Endothelial cell of umbilical vein (primary cell): Measurements from ENCODE around the gene PIK3R2. TPM values are rescaled to one million over a fixed set of nuclear protein-coding genes. Genes with fewer than 3 reads are reported as not detected.

Experiments used
- BruUV-seq: library from RNA; stranded (reverse); fragments of 400-500 nt; replicated peaks from 2 replicates; lab custom pipeline; 2021; lab: Mats Ljungman, UMichigan
- CTCF ChIA-PET: fragments of 300-600, 350-600 bp; sonication (Branson Sonifier 250); formaldehyde crosslinking; loops from one replicate; lab custom pipeline; 2021; ENCODE audit warnings: antibody characterized with exemption, inconsistent platforms; lab: Charles Lee
- POLR2A ChIA-PET: fragments of 300-600, 350-600 bp; sonication (Branson Sonifier 250); formaldehyde crosslinking; loops from one replicate; lab custom pipeline; 2021; ENCODE audit warnings: antibody characterized with exemption, inconsistent platforms; lab: Charles Lee
- DNase-seq: peaks from one replicate; pipeline ENCODE4 v3.0.0-alpha.2; 2011; ENCODE audit warnings: low read depth, low spot score
- FAIRE-seq: peaks from 2 replicates; lab custom pipeline; 2011; peaks lifted over from hg19 to GRCh38; lab: Jason Lieb, UNC
- H2AFZ ChIP-seq: 2 replicates; pipeline ENCODE4 v1.6.0; 2012; ENCODE audit warnings: low read depth, low read length, control low read depth, inconsistent platforms
- H3K27ac ChIP-seq: 2 replicates; pipeline ENCODE4 v1.5.1; 2011; ENCODE audit warnings: low read depth, mild to moderate bottlenecking, control low read depth, low read length, moderate library complexity; ENCODE audit not compliant: insufficient read depth
- H3K27me3 ChIP-seq, 2 experiments: 2 replicates each; pipeline versions ENCODE4 v1.6.0 to v1.6.1; 2011; ENCODE audit warnings: low read length in 2 of 2, mixed read lengths in 1 of 2; ENCODE audit not compliant: control insufficient read depth in 2 of 2, insufficient read depth in 2 of 2
- H3K36me3 ChIP-seq, 2 experiments: 2 replicates in 1 of 2; 3 replicates in 1 of 2; pipeline ENCODE4 v1.5.1; 2011; ENCODE audit warnings: low read length in 2 of 2, mild to moderate bottlenecking in 1 of 2, moderate library complexity in 1 of 2; ENCODE audit not compliant: control insufficient read depth in 2 of 2, insufficient read depth in 2 of 2; ENCODE audit errors: extremely low read depth in 1 of 2
- H3K4me1 ChIP-seq: 3 replicates; pipeline ENCODE4 v1.5.1; 2011; ENCODE audit warnings: mild to moderate bottlenecking, low read length; ENCODE audit not compliant: control insufficient read depth, insufficient read depth; ENCODE audit errors: extremely low read depth
- H3K4me2 ChIP-seq: 2 replicates; pipeline ENCODE4 v1.6.1; 2011; ENCODE audit warnings: low read length, control low read depth, mixed read lengths; ENCODE audit not compliant: insufficient read depth
- H3K4me3 ChIP-seq, 3 experiments: fragments of 200-600 bp in 1 of 3; sonication (generic), shearing (Covaris generic) in 1 of 3; replicated peaks in 1 of 3; 2 replicates each; pipeline ENCODE4 v1.5.1; 2011 to 2016; ENCODE audit warnings: control low read depth in 3 of 3, low read length in 3 of 3, mild to moderate bottlenecking in 2 of 3, inconsistent platforms in 1 of 3, low read depth in 1 of 3, moderate library complexity in 1 of 3; ENCODE audit not compliant: insufficient read depth in 1 of 3
- H3K79me2 ChIP-seq: 2 replicates; pipeline ENCODE4 v1.6.0; 2012; ENCODE audit warnings: low read length, inconsistent platforms; ENCODE audit not compliant: control insufficient read depth, insufficient read depth
- H3K9ac ChIP-seq: replicated peaks from 2 replicates; pipeline ENCODE3; 2011; ENCODE audit warnings: low read length, control low read depth; ENCODE audit not compliant: insufficient read depth; ENCODE audit errors: extremely low read depth
- H3K9me1 ChIP-seq: replicated peaks from 3 replicates; pipeline ENCODE4 v1.6.0; 2011; ENCODE audit warnings: mild to moderate bottlenecking, low read length; ENCODE audit not compliant: control insufficient read depth, insufficient read depth; ENCODE audit errors: extremely low read depth
- H3K9me3 ChIP-seq: replicated peaks from 2 replicates; pipeline ENCODE4 v1.5.1; 2012; ENCODE audit warnings: low read length, inconsistent platforms; ENCODE audit not compliant: control insufficient read depth, insufficient read depth
- H4K20me1 ChIP-seq: replicated peaks from 2 replicates; pipeline ENCODE3; 2011; ENCODE audit warnings: mild to moderate bottlenecking, low read length; ENCODE audit not compliant: control insufficient read depth, insufficient read depth; ENCODE audit errors: extremely low read depth
- CTCF ChIP-seq, 2 donors: IDR thresholded peaks; 1 replicate in 1 of 2; 2 replicates in 1 of 2; pipeline ENCODE4 v1.5.1; 2011; ENCODE audit warnings: low read length in 2 of 2, mild to moderate bottlenecking in 2 of 2, moderate library complexity in 2 of 2, control low read depth in 1 of 2, inconsistent platforms in 1 of 2, low read depth in 1 of 2; ENCODE audit not compliant: insufficient read depth in 1 of 2; ENCODE audit errors: extremely low read depth in 1 of 2
- EZH2 ChIP-seq: IDR thresholded peaks from 2 replicates; pipeline ENCODE4 v1.6.1; 2012; ENCODE audit warnings: borderline replicate concordance, low read depth, mild to moderate bottlenecking, moderate library complexity, low read length, inconsistent platforms; ENCODE audit not compliant: severe bottlenecking
- FOS ChIP-seq: IDR thresholded peaks from 2 replicates; pipeline ENCODE4 v1.6.1; 2011; ENCODE audit warnings: mild to moderate bottlenecking, low read length, moderate library complexity, borderline replicate concordance; ENCODE audit not compliant: insufficient read depth
- GATA2 ChIP-seq: IDR thresholded peaks from 2 replicates; pipeline ENCODE4 v1.7.0; 2011; ENCODE audit warnings: low read depth, mild to moderate bottlenecking, moderate library complexity, mixed read lengths, low read length; ENCODE audit not compliant: insufficient read length, insufficient read depth
- JUN ChIP-seq: IDR thresholded peaks from 2 replicates; pipeline ENCODE4 v1.6.1; 2011; ENCODE audit warnings: borderline replicate concordance, low read depth; ENCODE audit not compliant: insufficient read length, insufficient read depth
- MAX ChIP-seq: IDR thresholded peaks from 2 replicates; pipeline ENCODE4 v1.6.1; 2011; ENCODE audit not compliant: insufficient read depth, insufficient read length
- MYC ChIP-seq: IDR thresholded peaks from one replicate; pipeline ENCODE4 v1.6.1; 2011; ENCODE audit warnings: mild to moderate bottlenecking, low read depth, low read length
- POLR2A ChIP-seq: IDR thresholded peaks from 2 replicates; pipeline ENCODE4 v1.6.1; 2012; ENCODE audit warnings: low read depth, mild to moderate bottlenecking, control low read depth, low read length
- POLR2AphosphoS5 ChIP-seq: IDR thresholded peaks from 2 replicates; pipeline ENCODE4 v1.6.1; 2012; ENCODE audit warnings: low read depth, mild to moderate bottlenecking, control low read depth, low read length, moderate library complexity; ENCODE audit not compliant: insufficient read depth
- dilution Hi-C: fragments of 300-500 bp; cut with MboI; formaldehyde crosslinking; loops from one replicate; pipeline ENCODE4 v1.15.0; 2019; ENCODE audit warnings: low sequenced_read_pairs; ENCODE audit not compliant: extremely low pct_ligation_motif_present
- intact Hi-C: fragments of 100-400 bp; cut with micrococcal nuclease; formaldehyde crosslinking; loops from one replicate; pipeline ENCODE4 v1.10.0; 2022
- polyA plus RNA-seq, 4 experiments: library from polyadenylated mRNA; depleted of rRNA in 3 of 4; stranded (reverse) in 3 of 4; unstranded in 1 of 4; fragments of >200 nt; gene quantifications; 2 replicates each; pipeline versions ENCODE4 v1.2.1 to v1.2.3, GENCODE V29; 2011 to 2012; ENCODE audit warnings: missing spikeins in 1 of 4
- total RNA-seq: library from RNA; stranded (reverse); gene quantifications from 2 replicates; pipeline ENCODE4 v1.2.3, GENCODE V29; 2021

Gene PIK3R2
- total and polyA plus RNA-seq, 2 donors (not counting 3 experiments of a cell fraction or from before 2014, with no cell fraction given): 8.1 to 15.2 TPM

- no TSS peak for BruUV-seq
- POLR2A ChIA-PET: no interaction called here
- Histone ChIP-seq H4K20me1 (no peaks in the 10 kb centered on the region), H3K36me3 (no peaks in the 10 kb centered on the region), H3K9me1 (no peaks in the 10 kb centered on the region), H3K27ac (no peak overlapping the region), H3K4me1 (no peaks in the 10 kb centered on the region), H3K79me2 (no peaks in the 10 kb centered on the region), H2AFZ (no peak overlapping the region), H3K9me3 (no peaks in the 10 kb centered on the region), H3K4me3 (no peak overlapping the region), H3K27me3 (no peaks in the 10 kb centered on the region), H3K4me2 (no peak overlapping the region), H3K9ac (no peak overlapping the region)
- dilution Hi-C loops (no loop called here), intact Hi-C loops (no loop called here)
- DNase-seq (no peak), FAIRE-seq (no peak)
- TF ChIP-seq CTCF (IDR thresholded peaks at IDR 0.05; ENCODE audit: extremely low read depth in 1 of 2, insufficient read depth in 1 of 2, low read depth in 1 of 2, low read length in 2 of 2) (no peak), MAX (no peak), FOS (no peak), EZH2 (no peak), GATA2 (no peak), JUN (no peak), POLR2A (no peak), POLR2AphosphoS5 (no peak), MYC (no peak)
- CTCF ChIA-PET: interaction anchor here (1.0 to 2.1 kb wide), 4 partner anchors 8 to 110 kb away, joined by 3 to 10 read pairs (median 4); no protein-coding TSS in a partner anchor
These were observed 15.2 kb upstream of the PIK3R2 start for GRCh38 chr19:18137657-18138339.
